ENCODE measurements around the gene ST8SIA6.
"Not testable (repeated sequence)": the region's sequence is repeated elsewhere in the genome, so short reads cannot be mapped to it uniquely, and the experiment has no call there.

The ST8SIA6 gene

GRCh38 chr10:17427201-17427600 lies 27.2 kb downstream of the ST8SIA6 start:
- no peak for DNase-seq (ENCODE audit: low read depth)

GRCh38 chr10:17426263-17426750 lies 28.1 kb downstream of the ST8SIA6 start:
- DNase-seq (ENCODE audit: low read depth) = no peak

GRCh38 chr10:17425584-17426262 lies 28.7 kb downstream of the ST8SIA6 start:
- DNase-seq (ENCODE audit: low read depth) = no peak

- peak; percentile 36 for DNase-seq (ENCODE audit: low read depth)
Observed at GRCh38 chr10:17423632-17424186, 30.7 kb downstream of the ST8SIA6 start.

GRCh38 chr10:17422931-17423330 lies 31.5 kb downstream of the ST8SIA6 start:
- DNase-seq (ENCODE audit: low read depth) = no peak

- DNase-seq (ENCODE audit: low read depth) = peak; percentile 22
Observed at GRCh38 chr10:17418249-17418648, 36.1 kb downstream of the ST8SIA6 start.

GRCh38 chr10:17416442-17417211 lies 37.8 kb downstream of the ST8SIA6 start:
- no peak for DNase-seq (ENCODE audit: low read depth)

GRCh38 chr10:17415046-17415658 lies 39.2 kb downstream of the ST8SIA6 start:
- no peak for DNase-seq (ENCODE audit: low read depth)

GRCh38 chr10:17414484-17414883 lies 39.9 kb downstream of the ST8SIA6 start:
- no peak for DNase-seq (ENCODE audit: low read depth)

- DNase-seq (ENCODE audit: low read depth) = no peak
Observed at GRCh38 chr10:17413876-17414275, 40.5 kb downstream of the ST8SIA6 start.

- no peak for DNase-seq (ENCODE audit: low read depth)
Observed at GRCh38 chr10:17412323-17412722, 42.1 kb downstream of the ST8SIA6 start.

GRCh38 chr10:17410907-17411306 lies 43.5 kb downstream of the ST8SIA6 start:
- DNase-seq (ENCODE audit: low read depth) = no peak

- DNase-seq (ENCODE audit: low read depth) = peak; percentile 11
Observed at GRCh38 chr10:17409170-17409733, 45.1 kb downstream of the ST8SIA6 start.

- no peak for DNase-seq (ENCODE audit: low read depth)
Observed at GRCh38 chr10:17407047-17407446, 47.3 kb downstream of the ST8SIA6 start.

GRCh38 chr10:17406036-17406834 lies 48.2 kb downstream of the ST8SIA6 start:
- no peak for DNase-seq (ENCODE audit: low read depth)

- DNase-seq (ENCODE audit: low read depth) = no peak
Observed at GRCh38 chr10:17403161-17403560, 51.2 kb downstream of the ST8SIA6 start.

- DNase-seq (ENCODE audit: low read depth) = not testable (repeated sequence)
Observed at GRCh38 chr10:17402040-17402439, 52.4 kb downstream of the ST8SIA6 start.

GRCh38 chr10:17396004-17396403 lies 58.4 kb downstream of the ST8SIA6 start:
- DNase-seq (ENCODE audit: low read depth) = no peak

- no peak for DNase-seq (ENCODE audit: low read depth)
Observed at GRCh38 chr10:17394854-17395253, 59.5 kb downstream of the ST8SIA6 start.

GRCh38 chr10:17387861-17388503 lies 66.4 kb downstream of the ST8SIA6 start:
- peak; percentile 4 for DNase-seq (ENCODE audit: low read depth)

- DNase-seq (ENCODE audit: low read depth) = no peak
Observed at GRCh38 chr10:17386616-17387075, 67.7 kb downstream of the ST8SIA6 start.

All from iris pigment epithelial cell (primary cell).